Cerebellar nuclear complex (tissue), 1 donor: ENCODE data around the gene AKR1D1.
"Not testable (repeated sequence)": the region's sequence is repeated elsewhere in the genome, so short reads cannot be mapped to it uniquely, and the experiment has no call there.

Source experiments
- DNase-seq, 2 experiments: peaks; one replicate each; lab custom pipeline; 2025; lab: John Stamatoyannopoulos, UW

The AKR1D1 gene

DNA sequence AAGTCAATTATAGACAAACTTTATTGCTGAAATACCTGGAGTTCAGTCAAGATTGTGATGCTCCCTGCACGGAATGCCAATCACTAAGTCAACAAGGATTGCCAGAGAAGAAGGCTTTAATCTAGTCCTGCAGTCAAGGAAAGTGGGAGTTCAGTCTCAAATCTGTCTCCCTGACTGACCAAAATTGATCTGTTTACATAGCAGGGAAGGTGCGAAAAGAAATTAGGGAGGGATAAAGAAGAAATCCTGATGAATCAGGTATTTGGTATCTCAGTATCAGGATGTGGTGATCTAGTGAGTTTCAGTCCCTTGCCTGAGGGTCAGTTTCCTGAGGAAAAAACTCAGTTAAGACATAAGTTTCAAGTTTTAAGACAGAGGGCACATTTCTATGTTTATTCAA, 2.1 kb upstream of the AKR1D1 start:
- no peak for DNase-seq

DNA sequence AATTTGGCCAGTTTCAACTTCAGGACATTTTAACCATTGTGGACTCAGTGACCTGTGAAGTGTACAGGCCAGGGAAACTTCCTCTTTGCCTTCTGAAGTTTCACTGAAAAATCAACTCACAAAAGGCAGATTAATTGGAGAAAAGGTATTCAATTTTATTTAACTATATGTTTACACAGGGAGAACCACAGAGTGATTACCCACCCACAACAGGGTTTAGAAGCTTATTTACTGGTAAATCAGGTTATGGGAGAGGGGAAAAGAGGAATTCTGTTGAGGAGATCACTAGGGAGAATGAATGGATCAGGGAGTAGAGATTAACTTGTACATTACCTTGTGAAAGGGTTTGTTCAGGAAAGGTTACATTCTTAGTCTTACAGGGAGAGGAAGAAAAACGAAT, 1.7 kb upstream of the AKR1D1 start:
- DNase-seq, result no peak

DNA sequence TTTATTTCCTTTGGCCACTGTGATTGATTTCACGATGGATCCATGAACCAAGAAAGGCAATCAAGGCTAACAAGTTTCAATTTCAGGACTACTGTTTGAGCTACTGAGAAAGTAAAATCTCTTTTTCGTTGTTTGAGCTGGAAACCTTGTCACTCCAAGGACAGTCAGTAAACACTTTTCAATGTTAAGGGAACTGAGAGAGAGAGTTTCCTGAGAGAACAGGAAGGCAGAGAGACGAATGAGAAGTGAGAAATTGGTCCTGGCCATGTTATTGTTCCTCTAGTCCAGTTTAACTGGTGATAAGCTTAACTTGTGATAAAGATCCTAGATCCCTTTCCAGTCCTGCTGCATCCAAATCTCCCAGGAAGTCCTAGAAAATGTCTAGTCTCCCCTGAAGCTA, 909 bp upstream of the AKR1D1 start:
- DNase-seq, result no peak

DNA sequence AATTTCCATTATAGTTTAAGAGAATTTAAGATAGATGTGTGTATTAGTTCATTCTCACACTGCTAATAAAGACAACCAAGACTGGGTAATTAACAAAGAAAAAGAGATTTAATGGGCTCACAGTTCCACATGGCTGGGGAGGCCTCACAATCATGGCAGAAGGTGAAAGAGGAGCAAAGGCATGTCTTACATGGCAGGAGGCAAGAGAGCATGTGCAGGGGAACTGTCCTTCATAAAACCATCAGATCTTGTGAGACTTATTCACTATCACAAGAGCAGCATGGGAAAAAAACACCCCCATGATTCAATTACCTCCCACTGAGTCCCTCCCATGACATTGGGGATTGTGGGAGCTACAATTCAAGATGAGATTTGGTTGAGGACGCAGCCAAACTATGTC, 473 bp upstream of the AKR1D1 start:
- not testable (repeated sequence) for DNase-seq

DNA sequence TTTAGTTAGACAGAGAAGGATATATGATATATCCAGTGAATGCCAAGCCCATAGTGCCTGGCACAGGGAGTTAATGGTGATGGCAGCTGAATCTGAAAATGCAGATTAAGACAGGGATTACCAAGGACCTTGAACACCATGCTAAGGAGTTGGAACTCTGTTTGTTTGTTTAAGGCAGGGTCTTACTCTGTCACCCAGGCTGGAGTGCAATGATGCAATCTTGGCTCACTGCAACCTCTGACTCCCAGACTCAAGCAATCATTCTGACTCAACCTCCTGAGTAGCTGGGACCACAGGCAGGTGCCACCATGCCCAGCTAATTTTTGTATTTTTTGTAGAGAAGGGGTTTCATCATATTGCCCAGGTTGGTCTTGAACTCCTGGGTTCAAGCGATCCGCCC, 1.6 kb downstream of the AKR1D1 start:
- no peak for DNase-seq

DNA sequence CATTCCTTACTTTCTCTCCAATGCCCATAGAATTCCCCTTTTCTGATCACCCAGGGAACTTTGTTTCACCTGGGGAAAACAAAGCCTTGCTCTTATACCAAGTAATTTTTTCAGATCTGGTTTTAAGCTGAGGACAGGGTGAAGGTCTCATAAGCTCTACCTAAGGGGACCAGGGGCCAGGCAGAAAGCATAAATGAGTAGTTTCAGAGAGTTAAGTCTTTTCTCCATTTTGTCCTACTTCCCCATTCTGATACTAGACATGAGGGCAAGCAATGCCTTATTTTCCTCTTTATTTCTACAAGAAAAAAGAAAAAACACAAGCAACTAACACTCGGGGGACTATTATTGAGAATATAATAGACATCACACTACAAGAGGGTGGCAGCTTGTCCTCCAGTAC, 2.9 kb downstream of the AKR1D1 start:
- no peak for DNase-seq

DNA sequence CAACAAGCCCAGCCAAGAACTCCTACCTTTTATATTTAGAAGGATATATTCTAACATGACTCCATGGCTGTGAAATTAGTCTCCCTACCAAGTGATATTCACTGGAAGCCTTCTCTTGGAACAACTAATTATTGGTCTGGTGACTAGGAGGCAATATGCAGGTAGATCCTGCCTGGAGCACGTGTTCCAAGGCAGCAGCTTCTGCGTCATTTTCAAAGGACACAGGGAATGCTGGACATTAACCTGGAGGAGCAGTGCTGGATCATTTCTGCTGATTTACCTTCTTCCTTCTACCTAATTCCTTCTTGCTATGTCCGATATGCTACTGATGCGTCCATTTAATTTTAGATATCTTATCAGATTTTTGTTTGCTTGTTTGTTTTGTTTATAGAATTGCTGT, 5.6 kb downstream of the AKR1D1 start:
- DNase-seq, result no peak

DNA sequence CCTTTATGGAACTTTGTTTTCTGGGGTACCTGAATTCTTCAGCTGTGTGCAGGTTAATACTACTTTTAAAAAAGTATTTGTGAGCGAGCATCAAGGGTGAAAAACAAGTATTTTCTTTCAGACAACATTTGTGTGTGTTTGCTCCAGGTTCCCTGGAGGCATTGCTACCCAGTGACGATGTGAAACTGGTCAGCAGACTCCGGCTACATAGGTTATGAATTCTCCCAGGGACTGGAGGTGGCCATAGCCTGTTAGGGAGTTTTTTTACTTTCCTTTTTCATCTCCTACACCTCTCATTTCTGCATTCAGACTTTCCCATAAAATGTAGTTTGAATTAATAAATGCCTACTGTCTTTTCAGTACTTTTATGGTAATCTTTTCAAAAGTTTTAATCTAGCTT, 7.6 kb downstream of the AKR1D1 start:
- DNase-seq, result no peak

DNA sequence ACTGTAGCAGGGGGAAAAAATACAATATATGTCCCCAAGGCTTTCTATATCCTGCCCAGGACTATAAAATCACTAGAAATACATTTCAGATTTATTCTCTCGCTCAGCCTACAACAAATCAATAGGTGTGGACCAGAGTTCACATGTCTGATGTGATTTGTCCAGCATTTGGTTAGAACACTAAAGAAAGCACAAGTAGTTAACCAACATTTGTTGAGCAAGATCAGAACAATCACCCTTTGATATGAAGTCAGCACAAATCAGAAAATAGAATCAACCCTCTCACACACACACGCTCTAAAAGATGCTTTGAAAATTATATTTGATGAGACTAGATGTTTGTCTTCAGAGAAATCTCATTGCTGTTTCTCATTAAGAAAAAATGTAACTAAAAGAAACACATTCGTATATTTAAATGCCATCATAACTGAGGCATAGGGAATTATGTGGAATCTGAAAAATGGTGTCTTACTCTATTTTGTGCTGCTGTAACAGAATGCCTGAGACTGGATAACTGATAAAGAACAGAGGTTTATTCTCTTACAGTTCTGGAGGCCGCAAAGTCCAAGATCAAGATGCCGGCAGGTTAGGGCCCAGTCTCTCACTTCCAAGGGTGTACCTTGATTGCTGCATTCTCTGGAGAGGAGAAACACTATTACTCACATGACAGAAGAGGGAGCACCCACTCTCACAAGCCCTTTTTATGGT, 10.5 kb downstream of the AKR1D1 start:
- no peak for DNase-seq

DNA sequence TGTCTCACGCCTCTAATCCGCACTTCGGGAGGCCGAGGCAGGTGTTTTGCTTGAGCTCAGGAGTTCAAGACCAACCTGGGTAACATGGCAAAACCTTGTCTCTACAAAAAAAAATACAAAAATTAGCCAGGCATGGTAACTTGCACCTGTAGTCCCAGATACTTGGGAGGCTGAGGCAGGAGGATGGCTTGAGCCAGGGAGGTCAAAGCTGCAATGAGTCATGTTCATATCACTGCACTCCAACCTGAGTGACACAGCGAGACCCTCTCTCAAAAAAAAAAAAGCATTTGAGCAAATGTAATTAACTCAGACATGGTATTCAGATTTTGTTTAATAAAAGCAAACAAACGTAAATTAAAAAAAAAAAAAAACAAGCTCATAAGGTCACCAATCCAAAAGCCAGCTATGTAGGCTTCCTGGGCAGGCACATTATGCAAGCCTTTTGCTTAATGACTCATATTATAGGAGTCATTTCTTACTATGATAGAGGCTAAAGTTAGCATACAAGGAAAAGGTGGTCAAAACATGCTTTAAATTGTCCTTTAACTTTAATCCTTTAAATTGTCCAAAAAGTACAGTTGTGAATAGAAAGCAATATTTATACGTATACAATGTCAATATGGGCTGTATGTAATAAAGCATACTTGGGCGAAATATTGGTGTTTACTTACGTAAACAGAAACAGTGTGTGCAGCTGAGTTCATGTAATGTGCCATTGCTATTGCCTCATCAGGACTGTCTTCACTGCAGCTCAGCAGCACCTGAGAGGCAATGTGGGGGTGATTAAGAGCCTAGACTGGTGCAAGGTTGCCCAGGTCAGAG, 13.0 kb downstream of the AKR1D1 start:
- no peak for DNase-seq

DNA sequence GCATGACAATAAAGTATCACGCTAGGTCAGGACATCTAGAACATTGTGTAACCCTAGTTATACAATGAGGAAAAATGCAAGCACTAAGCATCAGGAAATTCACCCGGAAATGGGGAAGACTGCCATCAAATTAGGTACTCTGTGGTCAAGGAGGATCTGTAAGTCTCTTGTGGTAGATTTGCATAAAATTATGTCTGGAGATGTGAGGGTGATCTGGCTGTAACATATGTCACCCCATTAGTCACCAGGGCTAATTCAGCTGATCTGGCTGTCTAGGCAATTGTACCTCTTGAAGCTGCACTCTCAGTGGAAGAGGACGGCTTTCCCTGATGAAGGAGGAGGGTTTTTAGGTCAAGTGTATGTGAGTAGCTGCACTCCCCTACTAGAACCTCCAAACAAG, 14.8 kb downstream of the AKR1D1 start:
- DNase-seq, result no peak

DNA sequence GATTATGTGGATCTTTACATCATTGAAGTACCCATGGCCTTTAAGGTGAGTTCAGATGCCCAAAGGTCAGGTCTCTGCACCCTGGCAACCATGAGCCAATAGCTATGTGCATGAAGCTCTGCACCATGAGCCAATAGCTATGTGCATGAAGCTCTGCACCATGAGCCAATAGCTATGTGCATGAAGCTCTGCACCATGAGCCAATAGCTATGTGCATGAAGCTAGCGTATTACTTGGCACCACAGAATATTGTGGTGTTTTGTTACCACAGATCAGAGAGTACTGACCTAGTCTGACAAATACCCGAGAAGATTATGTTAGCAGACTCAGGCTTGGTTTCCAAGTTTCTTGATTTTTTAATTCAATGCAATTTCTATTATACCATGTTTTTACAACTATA, 15.6 kb downstream of the AKR1D1 start:
- DNase-seq, result not testable (repeated sequence)

DNA sequence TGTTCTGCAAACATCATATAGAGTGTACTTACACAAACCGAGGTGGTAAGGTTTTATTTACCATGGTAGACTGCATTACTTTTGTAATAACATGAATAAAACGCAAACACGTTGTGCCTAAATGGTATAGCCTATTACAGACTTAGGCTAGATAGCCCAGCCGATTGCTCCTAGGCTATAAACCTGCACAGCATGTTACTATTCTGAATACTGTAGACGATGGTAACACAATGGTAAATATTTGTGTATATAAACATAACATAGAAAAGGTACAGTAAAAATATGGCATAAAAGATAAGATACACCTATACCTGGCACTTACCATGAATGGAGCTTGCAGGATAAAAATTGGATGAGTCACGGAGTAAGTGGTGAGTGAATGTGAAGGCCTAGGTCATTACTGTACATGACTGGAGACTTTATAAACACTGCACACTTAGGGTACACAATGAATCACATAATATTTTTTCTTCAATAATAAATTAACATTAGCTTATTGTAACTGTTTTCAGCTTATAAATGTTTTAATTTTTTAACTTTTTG, 16.3 kb downstream of the AKR1D1 start:
- DNase-seq, result no peak

DNA sequence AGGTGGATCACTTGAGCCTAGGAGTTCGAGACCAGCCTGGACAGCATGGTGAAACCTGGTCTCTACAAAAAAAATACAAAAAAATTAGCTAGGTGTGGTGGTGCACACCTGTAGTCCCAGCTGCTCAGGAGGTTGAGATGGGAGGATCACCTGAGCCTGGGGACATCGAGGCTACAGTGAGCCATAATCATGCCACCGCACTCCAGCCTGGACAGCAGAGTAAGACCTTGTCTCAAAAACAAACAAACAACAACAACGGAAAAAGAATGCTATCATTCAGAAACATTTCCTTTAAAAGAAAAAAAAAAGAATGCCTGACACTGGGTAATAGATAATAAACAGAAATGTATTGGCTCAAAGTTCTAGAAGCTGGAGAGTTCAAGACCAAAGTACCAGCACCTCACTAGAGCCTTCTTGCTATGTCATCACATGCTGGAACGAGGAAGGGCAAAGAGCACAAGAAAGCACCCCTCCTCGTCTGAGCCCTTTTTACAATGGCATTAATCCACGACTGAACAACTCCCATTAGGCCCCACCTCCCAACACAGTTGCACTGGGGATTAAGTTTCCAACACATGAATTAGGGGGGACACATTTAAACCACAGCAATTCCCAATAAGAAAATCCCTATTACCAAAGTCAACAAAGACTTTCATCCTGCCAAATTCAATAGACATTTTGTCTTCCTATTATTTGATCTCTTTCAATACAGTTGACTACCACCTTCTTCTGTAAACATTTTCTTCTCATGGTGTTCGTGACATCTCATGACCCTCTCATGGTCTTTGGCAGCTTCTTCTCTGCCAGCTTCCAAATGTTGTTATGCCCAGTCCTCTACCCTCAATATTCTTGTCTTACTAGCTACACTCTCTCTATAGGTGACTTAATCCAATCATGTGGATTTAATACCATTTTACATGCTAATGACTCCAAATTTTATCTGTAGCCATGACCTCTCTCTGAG, 20.0 kb downstream of the AKR1D1 start:
- no peak for DNase-seq

DNA sequence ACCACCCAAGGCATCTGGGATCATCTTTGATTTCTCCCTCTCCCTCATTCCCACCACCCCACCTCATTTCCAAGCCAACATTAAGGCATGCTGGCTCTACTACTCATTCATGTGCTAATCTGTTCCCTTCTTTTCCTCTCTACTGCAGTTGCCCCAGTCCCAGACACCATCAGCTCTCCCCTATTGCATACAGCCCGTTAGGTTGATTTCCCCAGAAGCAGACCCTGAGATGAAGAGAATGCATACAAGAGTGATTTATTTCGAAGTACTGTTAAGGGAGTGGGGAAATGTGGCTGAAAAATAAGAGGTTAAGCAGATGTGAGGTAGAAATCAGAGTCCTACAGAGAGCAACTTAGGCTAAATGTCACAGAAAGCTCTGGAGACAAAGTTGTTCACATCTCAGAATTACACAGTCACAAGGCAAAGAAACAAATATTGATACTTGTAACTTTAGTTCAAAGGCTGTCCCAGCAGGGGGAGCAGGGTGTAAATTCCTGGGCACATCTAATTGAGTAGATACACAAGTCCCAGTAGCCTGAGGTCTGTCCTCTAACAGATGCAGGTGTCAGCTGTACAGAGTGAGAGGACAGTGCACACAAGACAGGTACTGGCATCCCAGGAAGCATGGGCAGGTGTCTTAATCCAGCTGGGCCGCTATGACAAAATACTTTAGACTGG, 20.9 kb downstream of the AKR1D1 start:
- no peak for DNase-seq

DNA sequence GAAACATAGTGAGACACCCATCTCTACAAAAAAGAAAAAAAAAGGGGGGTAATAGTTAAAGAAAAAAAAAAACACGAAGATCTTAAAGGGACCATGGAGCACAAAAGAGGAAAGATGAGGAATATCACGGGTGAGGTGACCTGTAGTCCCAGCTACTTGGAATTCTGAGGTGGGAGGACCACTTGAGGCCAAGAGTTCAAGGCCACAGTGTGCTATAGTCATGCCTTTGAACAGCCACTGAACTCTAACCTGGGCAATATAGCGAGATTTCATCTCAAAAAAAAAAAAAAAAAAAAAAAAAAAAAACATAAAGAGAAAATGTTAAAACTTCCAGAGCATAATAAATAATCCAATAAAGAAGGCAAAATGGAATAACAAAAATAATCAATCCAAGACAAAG, 23.6 kb downstream of the AKR1D1 start:
- DNase-seq, result no peak

DNA sequence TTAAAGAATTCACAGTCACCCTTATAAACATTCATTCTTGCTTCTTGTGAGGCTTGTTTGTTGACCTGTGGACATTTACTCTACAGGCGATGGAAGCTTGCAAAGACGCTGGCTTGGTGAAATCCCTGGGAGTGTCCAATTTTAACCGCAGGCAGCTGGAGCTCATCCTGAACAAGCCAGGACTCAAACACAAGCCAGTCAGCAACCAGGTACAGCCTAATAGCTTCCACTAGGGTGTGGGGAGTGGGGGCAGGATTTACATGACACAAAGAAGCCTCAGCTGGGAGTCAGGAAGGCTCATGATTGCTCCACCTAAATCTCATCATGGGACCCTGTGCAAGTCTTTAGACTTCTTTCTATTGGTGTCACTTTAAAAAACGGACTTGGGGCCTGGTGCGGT, 29.0 kb downstream of the AKR1D1 start:
- DNase-seq, result no peak

DNA sequence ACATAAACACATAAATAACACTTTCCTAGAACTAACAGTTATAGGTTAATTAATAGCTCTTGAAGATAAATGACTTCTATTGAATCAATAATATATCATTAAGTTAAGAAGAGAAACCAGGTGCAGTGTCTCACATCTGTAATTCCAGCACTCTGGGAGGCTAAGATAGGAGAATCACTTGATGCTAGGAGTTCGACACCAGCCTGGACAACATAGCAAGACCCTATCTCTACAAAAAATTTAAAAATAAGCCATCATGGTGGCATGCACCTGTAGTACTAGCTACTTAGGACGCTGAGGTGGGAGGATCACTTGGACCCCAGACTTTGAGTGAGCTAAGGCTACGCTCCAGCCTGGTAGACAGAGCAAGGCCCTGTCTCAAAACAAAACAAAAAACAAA, 38.8 kb downstream of the AKR1D1 start:
- DNase-seq, result no peak

DNA sequence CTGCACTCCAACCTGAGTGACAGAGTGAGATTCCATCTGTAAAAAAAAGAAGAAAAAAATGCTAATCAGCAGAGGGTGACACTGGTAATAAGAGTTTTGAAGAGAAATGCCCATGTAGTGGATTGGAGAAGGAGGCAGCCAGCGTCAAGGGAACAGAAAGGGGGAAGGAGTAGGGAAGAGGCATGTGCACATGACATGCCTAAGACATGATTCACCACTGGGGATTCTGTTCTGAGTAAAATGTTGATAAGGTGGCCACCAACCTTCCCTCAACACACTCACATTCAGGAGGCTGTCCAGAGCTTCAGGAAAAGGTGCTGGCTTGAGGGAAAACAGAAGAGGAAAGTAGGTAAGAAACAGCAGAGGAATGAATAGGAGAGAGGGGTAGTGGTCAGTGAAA, 39.9 kb downstream of the AKR1D1 start:
- no peak for DNase-seq

DNA sequence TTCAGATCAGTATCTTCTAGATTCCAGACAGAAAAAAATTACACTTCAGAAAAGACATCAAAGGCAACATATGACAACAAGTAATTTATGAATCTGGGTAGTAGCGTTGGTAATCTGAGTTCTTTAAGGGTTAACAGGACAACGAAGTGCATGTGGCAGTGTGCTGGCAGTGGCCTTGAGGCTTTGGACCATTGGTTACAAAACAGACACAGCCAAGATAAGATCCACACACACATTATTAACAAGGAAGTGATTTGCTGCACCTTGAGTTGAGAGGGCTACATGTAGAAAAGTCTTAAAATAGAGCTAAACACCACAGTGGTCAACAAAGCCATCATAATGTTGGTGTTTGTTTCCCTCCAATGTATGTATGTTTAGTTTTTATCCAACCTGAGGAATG, 40.6 kb downstream of the AKR1D1 start:
- no peak for DNase-seq

DNA sequence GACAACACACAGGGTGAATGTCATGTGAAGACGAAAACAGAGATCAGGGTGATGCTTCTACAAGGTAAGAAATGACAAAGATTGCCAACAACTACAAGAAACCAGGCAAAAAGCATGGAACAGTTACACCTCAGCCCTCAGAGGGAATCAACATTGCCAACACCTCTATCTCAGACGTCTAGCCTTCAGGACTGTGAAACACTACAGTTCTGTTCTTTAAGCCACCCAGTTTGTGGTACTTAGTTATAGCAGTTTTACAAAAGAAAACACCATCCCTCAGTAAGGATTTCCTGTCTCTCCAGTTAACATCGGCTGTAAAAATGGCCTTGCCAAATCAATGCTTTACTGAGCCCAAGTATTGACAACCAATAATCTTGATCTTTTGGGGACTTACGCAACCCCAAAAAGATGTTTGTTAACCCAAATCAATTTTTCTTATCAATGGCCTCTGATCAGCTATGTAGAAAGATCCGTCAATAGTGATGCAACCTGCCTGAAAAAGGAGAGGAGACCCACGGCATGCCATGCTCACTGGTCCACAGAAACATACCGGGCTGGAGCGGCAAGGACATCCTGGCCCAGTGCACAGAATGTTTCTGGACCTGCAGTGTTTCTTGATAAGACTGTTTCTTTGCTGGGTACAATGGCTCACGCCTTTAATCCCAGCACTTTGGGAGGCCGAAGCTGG, 44.0 kb downstream of the AKR1D1 start:
- no peak for DNase-seq
